GM11168 (cell line): ENCODE results near the gene HNRNPM.

Source experiments
- in situ Hi-C: fragments of 300-500 bp; cut with MboI; formaldehyde crosslinking; loops from one replicate; pipeline ENCODE4 v1.12.0; 2022; ENCODE audit warnings: low sequenced_read_pairs; ENCODE audit not compliant: unreplicated experiment

HNRNPM gene

DNA sequence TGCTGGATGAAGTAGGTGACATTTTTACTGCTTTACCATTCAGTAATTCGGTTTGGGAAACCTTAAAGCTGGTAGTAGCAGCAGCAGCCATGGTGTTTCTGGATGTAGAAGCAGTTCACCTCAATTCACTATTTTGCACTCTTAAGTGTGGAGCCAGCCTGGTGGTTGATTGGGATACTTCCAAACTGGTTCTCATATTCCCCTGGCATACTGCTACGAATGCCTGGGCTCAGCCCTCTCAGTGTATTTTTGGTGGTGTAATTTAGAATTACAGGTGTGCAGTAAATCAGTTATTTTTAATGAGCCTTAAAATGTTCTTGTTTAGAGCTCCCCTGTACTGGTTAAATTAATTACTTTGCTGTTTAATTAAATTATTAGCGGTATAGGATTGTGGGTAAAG, 12.4 kb downstream of the HNRNPM start:
- in situ Hi-C loops: no loop called here

DNA sequence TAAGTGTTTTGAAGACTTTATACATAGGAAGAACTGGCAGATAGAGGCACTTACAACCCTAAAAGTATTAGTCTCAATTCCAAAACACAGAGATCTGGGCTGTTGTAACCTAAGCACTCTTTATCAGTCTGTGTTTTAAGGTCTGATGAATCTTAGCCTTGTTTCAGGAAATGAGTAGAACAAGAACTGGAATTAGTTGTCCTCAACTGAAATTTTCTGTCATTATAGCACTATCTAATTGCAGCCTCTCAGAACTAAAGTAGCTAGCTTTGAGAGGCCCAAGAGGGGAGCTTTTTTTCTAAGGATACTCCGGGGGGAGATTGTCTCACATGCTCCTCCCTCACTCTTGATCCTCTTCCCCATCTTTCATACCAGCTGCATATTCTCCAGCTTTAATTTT, 13.1 kb downstream of the HNRNPM start:
- in situ Hi-C loops: no loop called here

DNA sequence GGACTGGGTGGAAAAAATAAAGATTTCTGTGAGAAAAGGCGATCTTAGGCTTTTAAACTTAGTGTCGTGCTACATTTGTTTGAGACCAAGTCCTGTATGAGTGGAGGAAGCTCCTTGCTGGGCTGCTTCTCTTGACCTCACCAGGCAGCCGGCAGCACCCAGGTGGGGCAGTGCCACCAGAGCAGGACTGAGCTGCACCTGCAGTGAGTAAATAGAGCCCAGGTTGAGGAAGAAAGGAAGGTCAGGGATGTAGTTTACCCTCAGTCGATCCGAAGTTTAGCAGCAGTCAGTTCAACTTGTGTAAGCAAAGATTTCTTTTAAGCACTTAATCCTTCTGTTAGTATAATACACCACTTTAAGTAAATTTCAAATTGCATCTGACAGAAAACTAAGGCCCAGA, 13.6 kb downstream of the HNRNPM start:
- in situ Hi-C loops: no loop called here

DNA sequence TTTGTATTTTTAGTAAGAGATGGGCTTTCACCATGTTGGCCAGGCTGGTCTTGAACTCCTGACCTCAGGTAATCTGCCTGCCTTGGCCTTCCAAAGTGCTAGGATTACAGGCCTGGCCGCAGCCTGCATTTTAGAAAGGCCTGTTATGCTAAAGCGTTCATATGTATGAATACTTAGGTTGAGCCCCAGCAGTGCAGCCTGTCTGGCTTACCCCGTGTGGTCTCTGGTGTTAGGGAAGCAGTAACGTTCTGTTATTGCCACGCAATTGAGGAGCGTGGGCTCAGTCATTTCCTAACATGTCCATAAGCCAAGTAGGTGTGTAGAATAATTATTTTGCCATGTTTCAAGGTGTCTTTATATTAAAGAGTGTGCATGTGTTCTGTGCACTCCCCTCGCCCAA, 14.3 kb downstream of the HNRNPM start:
- in situ Hi-C loops: no loop called here

DNA sequence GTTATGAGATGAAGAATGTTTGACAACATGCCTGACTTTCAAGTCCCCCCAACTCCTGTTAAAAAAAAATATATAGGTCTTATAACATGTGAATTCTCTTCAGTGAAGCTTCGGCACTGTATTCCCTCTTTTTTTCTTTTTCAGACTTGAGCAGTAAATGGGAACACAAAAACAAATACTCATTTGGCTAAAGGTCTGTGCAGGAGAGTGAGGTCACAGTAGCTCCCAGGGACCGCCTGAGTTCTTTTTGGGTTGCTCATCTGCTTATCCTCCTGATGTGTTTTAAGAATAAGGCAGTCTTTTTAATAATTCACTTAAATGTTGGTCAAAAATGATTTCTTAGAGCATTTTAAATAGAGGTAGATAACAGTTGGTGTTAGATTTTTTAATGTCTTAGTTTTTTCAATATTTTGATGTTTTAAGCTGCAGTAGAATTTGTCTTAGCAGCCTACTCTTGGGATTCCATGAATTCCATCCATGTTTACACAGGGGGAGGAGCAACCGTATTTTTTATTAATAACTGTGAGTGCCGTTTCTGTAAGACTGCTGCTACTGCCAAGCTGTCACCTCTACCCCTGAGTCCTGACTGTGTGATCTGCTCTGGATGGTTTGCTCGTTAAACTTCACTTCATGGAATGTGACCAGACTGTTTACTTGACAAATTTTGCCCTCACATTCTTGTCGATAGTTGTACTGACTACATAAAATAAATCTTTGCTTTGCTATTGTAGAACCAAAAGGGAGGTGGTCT, 14.9 kb downstream of the HNRNPM start:
- in situ Hi-C loops: no loop called here

DNA sequence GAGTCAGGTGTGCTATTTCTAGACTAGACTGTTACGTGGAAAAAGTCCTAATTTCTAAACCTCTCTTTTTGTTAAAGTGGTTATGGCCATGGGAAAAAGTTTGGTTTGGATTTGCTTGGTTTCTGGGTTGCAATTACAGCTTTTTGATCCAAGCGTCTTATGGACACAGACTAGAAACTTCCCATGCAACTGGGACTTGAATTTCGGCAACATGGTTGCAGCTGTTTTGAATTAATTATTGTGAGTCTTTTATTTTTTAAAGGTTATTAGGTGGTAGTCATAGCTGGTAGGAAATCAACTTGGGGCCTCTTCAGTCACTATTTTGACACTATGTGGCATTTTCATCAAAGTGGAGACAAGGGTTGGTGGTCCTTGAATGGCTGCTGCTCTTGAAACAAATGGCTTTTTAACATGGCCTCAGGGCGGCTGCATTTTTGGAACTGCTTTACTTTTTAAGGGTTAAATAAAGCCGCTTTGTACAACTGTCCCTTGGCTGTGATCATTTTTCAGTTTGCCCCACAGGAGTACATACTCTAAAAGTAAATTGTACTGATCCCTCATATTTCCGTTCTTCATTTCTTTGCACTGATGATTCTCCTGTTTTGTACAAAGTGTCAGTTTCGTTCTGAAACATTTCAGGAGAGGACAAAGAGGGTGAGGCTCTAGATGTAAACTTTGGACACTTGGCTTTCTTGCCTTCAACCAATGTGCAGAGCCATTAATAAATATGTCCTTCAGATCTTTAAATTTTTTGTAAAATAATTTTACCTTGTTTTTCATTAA, 15.9 kb downstream of the HNRNPM start:
- in situ Hi-C loops: no loop called here

DNA sequence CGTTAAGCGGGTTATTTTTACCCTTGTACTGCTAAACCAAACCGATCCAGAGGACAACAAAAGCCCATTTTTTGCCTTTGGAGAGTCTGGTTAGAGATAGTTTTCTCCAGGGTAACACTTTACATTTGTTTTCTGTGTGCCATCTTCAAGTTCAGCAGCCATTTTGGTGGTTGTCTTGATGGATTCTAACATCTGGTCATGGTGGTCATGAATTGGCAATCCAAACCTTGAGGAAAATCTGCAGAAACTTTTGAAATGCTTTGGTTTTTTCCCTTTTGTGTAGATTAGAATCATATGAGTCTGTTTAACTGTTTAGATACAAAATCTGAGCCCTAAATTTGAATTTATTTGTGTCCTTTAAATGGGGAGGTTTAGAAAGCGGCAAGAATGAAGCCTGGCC, 16.6 kb downstream of the HNRNPM start:
- in situ Hi-C loops: no loop called here

DNA sequence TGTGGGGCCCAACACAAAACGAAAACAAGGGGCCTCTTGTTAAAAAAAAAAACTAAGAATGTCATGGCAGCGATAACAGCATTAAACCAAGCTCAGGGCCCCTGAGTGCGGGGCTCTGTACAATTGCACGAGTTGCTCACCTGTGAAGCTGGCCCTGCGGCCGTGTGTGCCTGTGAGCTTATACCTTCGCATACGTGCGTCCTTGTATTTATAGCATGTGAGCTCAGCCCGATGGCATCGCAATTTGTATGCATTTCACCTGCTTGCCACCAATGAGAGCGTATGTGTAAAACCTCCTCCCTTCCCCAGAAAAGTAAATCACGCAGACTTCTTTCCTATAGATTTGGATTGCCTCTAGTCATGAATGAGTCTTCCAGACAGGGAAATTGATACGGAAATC, 17.1 kb downstream of the HNRNPM start:
- in situ Hi-C loops: no loop called here

DNA sequence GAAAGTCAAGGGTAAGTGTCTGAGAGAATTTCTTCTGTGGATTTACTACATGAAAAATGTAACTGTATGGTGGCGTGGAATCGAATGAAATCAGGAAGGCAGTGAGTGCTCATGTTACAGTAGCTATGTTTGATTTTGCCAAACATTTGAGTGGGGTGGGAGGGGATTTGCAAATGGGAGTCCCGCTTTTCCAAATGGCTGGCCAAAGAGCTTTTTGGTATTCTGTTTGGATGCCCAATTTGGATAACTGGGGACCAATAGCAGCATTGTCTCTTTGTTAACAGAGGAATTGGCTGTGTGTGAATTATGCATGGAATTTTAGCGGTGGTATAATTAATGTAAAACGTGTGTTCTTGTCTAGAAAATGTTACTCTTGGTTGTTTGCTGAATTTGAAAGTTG, 17.8 kb downstream of the HNRNPM start:
- in situ Hi-C loops: no loop called here

DNA sequence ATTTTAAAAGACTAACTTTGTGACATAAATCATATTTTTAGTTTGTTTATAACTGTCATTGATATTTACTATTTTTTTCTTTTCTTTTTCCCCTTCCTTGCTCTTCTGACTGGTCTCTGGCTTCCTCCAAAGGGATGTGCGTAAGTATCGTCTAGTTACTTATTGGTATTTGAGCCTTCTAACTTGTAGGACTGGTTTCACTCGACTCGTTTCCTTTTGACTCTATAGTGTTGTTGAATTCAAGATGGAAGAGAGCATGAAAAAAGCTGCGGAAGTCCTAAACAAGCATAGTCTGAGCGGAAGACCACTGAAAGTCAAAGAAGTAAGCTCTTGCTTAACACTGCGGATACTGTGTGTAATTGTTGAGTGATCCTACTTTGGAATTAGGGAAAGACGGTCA, 18.6 kb downstream of the HNRNPM start:
- in situ Hi-C loops: no loop called here

DNA sequence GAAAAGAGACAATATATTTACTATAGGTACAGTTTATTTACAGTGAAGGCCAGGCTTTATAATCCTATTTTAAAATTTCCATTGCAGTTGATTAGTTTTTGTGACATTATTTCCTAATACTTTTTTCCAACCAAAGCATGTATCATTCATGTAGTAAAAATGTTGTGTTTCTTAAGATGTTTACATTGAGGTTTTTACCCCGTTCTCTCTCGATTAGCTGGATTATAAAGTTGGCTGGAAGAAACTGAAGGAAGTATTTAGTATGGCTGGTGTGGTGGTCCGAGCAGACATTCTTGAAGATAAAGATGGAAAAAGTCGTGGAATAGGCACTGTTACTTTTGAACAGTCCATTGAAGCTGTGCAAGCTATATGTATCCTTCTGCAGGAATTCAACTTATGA, 21.2 kb downstream of the HNRNPM start:
- in situ Hi-C loops: no loop called here

DNA sequence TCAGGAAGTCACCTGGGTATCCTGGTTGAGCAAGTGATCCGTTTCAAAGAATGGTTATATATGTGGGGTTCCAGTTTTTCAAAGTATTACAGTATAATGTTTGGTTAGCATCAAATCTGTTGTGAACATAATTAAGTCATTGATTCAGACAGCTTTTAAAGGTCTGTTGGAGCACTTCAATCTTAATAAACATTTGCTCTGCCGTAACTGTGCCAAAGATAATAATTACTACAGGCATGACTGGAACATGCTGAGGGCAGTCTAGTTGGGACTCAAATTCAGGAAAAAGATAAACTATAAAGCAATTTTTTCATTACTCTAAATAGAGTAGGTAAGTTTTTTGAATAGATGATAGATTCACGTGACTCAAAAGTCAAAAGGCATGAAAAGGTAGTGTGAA, 23.3 kb downstream of the HNRNPM start:
- in situ Hi-C loops: no loop called here

DNA sequence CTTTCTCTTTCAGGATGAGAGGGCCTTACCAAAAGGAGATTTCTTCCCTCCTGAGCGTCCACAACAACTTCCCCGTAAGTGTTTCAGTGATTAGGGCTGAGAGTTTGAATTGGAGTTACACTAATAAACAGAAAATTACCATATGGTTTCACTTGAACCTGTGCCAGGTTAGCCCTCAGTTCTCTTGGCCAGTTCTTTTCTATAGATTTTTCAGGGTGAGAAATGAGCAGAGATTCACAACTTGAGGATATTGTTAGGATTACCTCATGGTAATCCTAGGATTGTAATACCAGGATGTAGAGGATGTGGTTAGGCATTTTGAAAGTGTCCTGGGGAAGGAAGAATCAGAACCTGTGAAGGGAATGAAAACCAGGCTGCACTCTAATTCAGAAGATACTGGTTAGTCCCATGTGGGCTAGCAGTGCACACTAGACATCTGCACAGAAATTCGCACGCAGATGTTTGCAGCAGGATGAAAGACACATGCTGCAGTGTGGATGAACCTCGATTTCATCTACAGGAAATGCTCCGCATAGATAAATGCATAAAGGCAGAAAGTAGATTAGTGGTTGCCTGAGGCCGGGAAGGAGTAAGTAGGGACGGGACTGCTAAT, 24.1 kb downstream of the HNRNPM start:
- in situ Hi-C loops: no loop called here

DNA sequence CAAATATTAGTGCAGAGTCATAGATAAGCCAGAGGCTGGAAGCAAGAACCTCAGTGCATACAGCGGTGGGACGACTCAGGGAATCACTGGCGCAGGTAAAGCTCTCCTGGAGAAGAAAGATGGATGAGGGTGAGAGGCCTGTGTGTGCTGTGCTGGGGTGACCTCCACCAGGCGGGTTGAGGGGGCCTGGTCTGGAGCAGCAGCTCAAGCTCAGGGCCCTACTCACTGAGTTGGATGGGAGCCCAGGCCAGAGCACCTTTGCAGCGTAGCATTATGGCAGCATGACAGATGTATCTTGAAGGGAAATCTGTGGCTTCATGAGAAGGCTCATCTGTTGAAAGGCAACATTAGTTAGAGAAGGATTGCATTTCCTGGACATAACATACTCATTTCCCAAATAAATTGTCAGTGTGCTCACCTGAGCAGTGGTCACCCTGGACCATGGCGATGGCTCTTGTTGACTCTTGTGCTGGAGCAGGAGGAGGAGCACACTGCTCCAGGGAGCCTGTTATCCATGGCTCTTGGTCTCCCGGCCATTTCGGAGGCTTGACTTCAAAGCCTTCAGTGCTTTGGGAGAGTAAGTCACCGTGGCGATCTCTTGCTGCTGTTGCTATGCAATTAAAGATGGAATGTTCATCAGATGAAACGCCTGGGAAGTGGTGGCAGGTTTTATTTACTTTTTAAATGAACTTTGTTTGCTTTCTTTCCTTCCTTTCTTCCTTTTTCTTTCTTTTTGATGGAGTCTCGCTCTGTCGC, 25.0 kb downstream of the HNRNPM start:
- in situ Hi-C loops: no loop called here

DNA sequence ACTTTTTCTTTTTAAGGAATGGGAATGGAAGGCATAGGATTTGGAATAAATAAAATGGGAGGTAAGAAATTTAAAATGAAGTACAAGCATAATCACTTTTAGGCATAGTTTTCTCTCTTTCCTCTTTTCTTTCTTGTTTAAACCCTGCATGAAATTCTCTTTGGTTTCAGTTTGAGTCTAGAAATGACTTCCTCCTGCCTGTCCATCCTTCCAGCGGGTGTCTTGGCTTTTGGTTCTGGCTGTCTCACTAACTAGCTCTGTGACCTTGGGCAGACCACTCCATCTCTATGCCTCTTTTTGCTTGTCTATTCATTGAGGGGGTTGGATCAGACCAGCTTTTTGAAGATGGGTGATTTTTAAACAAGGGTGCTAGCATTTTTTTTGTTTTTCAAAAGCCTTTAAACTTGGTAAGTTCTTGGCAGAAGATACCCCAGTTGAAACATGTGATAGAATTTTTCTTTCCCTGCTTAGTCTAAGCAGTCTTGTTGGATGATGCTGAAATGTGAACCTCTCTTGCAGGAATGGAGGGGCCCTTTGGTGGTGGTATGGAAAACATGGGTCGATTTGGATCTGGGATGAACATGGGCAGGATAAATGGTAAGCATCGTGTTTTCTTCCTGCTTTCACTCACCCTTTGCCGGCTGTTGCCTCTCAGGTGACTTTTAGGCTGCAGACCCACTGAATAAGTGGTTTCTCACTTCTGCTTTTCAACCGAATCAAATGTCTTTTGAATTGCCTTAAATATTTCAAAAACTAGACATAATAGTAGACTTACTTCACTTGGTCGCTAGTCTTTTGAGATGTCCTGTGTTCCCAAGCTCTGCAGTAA, 29.1 kb downstream of the HNRNPM start:
- in situ Hi-C loops: no loop called here

DNA sequence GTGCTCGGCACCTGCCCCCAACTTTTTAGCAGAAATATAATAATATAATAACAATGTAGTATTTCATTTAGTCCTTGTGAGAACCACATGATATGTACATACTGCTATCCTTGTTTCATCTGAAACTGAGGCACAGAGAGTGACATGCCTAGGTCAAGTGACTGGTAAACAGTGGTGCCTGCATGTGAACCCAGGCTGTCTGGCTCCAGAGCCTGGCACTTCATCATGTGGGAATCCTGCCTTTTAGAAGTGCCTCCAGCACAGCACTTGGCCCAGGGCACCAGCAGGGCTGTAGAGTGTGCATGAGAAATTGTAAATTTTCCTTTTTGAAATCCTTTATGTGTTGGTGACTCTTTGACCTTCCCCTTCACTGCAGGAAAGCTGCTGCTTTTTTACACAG, 30.2 kb downstream of the HNRNPM start:
- in situ Hi-C loops: no loop called here

DNA sequence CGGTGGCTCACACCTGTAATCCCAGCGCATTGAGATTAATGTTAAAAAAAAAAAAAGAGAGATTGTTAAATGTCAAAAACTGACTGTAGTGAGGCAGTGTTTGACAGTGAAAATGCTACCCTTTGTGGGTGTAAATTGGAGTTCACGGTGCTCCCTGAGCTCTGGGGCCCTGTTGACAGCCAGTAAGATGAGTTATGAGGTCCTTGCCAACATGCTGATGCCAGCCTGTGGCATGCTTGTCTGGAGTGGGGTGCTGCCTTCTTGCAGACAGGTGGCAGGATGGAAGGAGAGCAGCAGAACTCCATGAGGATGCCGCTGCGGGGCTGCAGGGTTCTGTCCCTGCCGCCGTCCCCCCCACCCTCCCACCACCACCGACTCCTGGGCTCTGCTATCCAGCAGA, 31.7 kb downstream of the HNRNPM start:
- in situ Hi-C loops: no loop called here

DNA sequence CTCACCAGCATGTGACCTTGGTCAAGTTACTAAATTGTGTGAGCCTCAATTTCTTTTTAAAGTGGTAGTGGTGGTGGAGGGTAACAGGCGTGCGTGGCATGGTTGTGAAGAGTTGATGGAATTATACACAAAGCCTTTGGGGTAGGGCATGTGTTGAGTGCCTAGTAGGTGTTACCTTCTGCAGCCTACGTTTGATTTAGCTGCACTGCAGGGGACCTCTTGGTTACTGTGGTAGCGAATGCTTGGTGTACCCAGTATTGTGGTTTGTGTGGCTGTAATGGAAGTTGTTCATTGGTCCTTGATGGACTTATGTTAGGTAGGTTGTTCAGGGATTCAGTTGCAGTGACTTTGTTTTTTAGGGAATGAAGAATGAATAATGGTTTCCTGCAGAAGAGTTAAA, 33.1 kb downstream of the HNRNPM start:
- in situ Hi-C loops: no loop called here

DNA sequence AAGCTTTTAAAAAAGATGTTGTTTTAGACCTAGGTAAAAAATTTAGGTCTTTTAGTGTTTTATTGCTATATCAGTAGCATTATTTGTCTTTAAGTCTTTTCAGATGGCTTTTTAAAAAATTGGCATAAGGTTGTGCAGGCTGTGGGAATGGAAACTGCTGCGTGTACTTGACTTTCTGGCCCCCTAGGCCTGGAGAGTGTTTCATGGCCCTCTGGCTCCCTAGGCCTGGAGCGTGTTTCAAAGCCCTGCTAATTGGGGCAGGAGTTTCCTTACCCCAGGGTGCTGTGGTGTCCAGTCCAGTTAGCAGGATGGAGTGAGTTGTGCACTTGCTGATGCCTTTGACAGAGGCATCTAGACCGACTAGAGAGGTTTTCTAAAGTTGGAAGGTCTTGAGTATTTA, 33.8 kb downstream of the HNRNPM start:
- in situ Hi-C loops: no loop called here

DNA sequence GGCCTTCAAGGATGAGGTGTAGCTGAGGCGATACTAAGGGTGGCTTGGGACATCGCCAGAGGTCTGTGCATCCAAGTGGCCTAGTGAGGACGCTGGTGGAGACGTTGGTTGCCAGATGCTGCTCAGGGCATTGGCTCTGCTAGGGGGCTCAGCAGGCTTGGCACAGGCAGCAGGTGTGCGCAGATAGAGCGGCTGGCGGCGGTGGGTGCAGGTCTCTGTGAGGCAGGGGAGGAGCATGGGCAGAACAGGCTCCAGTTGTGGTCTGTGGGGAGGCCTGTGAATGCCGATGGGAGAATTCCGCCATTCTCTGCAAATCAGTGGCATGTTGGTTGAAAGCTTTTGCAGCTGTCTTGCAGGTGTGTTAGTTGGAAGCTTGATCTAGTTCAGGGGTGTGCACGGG, 36.4 kb downstream of the HNRNPM start:
- in situ Hi-C loops: no loop called here
